Measurements from ENCODE around the gene SUPT3H.

Gene SUPT3H

GRCh38 chr6:45388328-45388727 lies 10.6 kb upstream of the SUPT3H start:
- TF ChIP-seq CTCF (IDR thresholded peaks at IDR 0.05; ENCODE audit: low read depth, low read length, missing control alignments): no peak
- DNase-seq (ENCODE audit: extremely low read depth, low read depth): no peak
- H3K4me3 ChIP-seq (replicated peaks; ENCODE audit: low read depth, low read length): no peak overlapping the region

- DNase-seq (ENCODE audit: extremely low read depth, low read depth): no peak
- no peak for TF ChIP-seq CTCF (IDR thresholded peaks at IDR 0.05; ENCODE audit: low read depth, low read length, missing control alignments)
- no peak overlapping the region for H3K4me3 ChIP-seq (replicated peaks; ENCODE audit: low read depth, low read length)
Measured at GRCh38 chr6:45387236-45387635, 9.5 kb upstream of the SUPT3H start.

GRCh38 chr6:45386501-45386900 lies 8.8 kb upstream of the SUPT3H start:
- no peak overlapping the region for H3K4me3 ChIP-seq (replicated peaks; ENCODE audit: low read depth, low read length)
- no peak for DNase-seq (ENCODE audit: extremely low read depth, low read depth)
- no peak for TF ChIP-seq CTCF (IDR thresholded peaks at IDR 0.05; ENCODE audit: low read depth, low read length, missing control alignments)

GRCh38 chr6:45382391-45382790 lies 4.7 kb upstream of the SUPT3H start:
- TF ChIP-seq CTCF (IDR thresholded peaks at IDR 0.05; ENCODE audit: low read depth, low read length, missing control alignments): no peak
- H3K4me3 ChIP-seq (replicated peaks; ENCODE audit: low read depth, low read length): no peak overlapping the region

GRCh38 chr6:45378334-45378926 lies 696 bp upstream of the SUPT3H start:
- no peak for DNase-seq (ENCODE audit: extremely low read depth, low read depth)
- H3K4me3 ChIP-seq (replicated peaks; ENCODE audit: low read depth, low read length): peak overlapping the region; percentile 72
- no peak for TF ChIP-seq CTCF (IDR thresholded peaks at IDR 0.05; ENCODE audit: low read depth, low read length, missing control alignments)

More at GRCh38 chr6:45382391-45382790, 4.7 kb upstream of the SUPT3H start:
- no peak for DNase-seq (ENCODE audit: extremely low read depth, low read depth)

GRCh38 chr6:45377043-45377553 lies 636 bp downstream of the SUPT3H start:
- peak overlapping the region; percentile 72 for H3K4me3 ChIP-seq (replicated peaks; ENCODE audit: low read depth, low read length)
- TF ChIP-seq CTCF (IDR thresholded peaks at IDR 0.05; ENCODE audit: low read depth, low read length, missing control alignments): no peak
- DNase-seq (ENCODE audit: extremely low read depth, low read depth): no peak
